HepG2 (cell line): ENCODE results near the gene CNTROB. TPM values are rescaled to one million over a fixed set of nuclear protein-coding genes. Genes with fewer than 3 reads are reported as not detected.

Experiments
- ATAC-seq: fragments of 200-7000 bp; cut with Tn5 transposase; 3 replicates; pipeline ENCODE4 v1.9.1; 2020; ENCODE audit warnings: mild to moderate bottlenecking, moderate library complexity
- BruUV-seq: library from RNA; stranded (reverse); fragments of 400-500 nt; replicated peaks from 2 replicates; lab custom pipeline; 2021; lab: Mats Ljungman, UMichigan
- CTCF ChIA-PET: fragments of 300-600 bp; formaldehyde crosslinking; extraction: SDS; loops from one replicate; lab custom pipeline; 2021; ENCODE audit warnings: low total read pairs, inconsistent platforms, low intra/inter-chr PET ratio; lab: Yijun Ruan, JAX
- POLR2A ChIA-PET: fragments of 350-600 bp; sonication (Branson Sonifier 250); formaldehyde crosslinking; loops from one replicate; lab custom pipeline; 2020; ENCODE audit warnings: antibody characterized with exemption, inconsistent platforms; lab: Yijun Ruan, JAX
- DNase-seq: peaks from one replicate; pipeline ENCODE4 v3.0.0-alpha.2; 2015; ENCODE audit warnings: low spot score
- FAIRE-seq: peaks from 3 replicates; lab custom pipeline; 2011; peaks lifted over from hg19 to GRCh38; lab: Jason Lieb, UNC
- H2AFZ ChIP-seq: one replicate; pipeline ENCODE4 v1.6.1; 2011; ENCODE audit warnings: low read length, inconsistent platforms
- H3K27ac ChIP-seq: fragments of 300-600 bp; 3 replicates; pipeline ENCODE4 v1.8.0; 2011; ENCODE audit warnings: mixed run types, mild to moderate bottlenecking, mixed read lengths, low read length, inconsistent platforms; ENCODE audit not compliant: insufficient read depth; ENCODE audit errors: extremely low read length
- H3K27me3 ChIP-seq, 2 experiments: fragments of 200-600 bp in 1 of 2; 2 replicates in 1 of 2; 3 replicates in 1 of 2; pipeline versions ENCODE4 v1.6.0 to v1.8.0; 2011; ENCODE audit warnings: low read length in 2 of 2, mild to moderate bottlenecking in 2 of 2, moderate library complexity in 2 of 2, inconsistent platforms in 1 of 2; ENCODE audit not compliant: insufficient read depth in 2 of 2, control insufficient read depth in 1 of 2
- H3K36me3 ChIP-seq, 2 experiments: fragments of 200-600 bp in 1 of 2; replicated peaks in 1 of 2; 2 replicates in 1 of 2; 3 replicates in 1 of 2; pipeline versions ENCODE4 v1.5.1 to v1.8.0; 2011; ENCODE audit warnings: low read length in 2 of 2, inconsistent platforms in 1 of 2; ENCODE audit not compliant: insufficient read depth in 2 of 2, control insufficient read depth in 1 of 2
- H3K4me1 ChIP-seq: 2 replicates; pipeline ENCODE4 v1.5.1; 2012; ENCODE audit warnings: low read length, inconsistent platforms; ENCODE audit not compliant: insufficient read depth
- H3K4me2 ChIP-seq: 2 replicates; pipeline ENCODE4 v1.6.0; 2011; ENCODE audit warnings: low read depth, low read length, inconsistent platforms
- H3K4me3 ChIP-seq, 3 experiments: fragments of 200-600 bp in 1 of 3; sonication (generic), shearing (Covaris generic) in 1 of 3; replicated peaks in 1 of 3; 2 replicates each; pipeline ENCODE4 v1.5.1; 2011 to 2016; ENCODE audit warnings: low read length in 3 of 3, inconsistent platforms in 2 of 3, low read depth in 2 of 3, mild to moderate bottlenecking in 2 of 3, control low read depth in 1 of 3, mixed read lengths in 1 of 3; ENCODE audit not compliant: insufficient read depth in 1 of 3
- H3K79me2 ChIP-seq: one replicate; pipeline ENCODE4 v1.6.1; 2011; ENCODE audit warnings: low read length, inconsistent platforms; ENCODE audit not compliant: insufficient read depth
- H3K9ac ChIP-seq: 2 replicates; pipeline ENCODE4 v1.6.0; 2011; ENCODE audit warnings: mild to moderate bottlenecking, low read depth, low read length, inconsistent platforms; ENCODE audit not compliant: insufficient read depth
- H3K9me3 ChIP-seq: 2 replicates; pipeline ENCODE4 v1.5.1; 2012; ENCODE audit warnings: mild to moderate bottlenecking, low read length
- H4K20me1 ChIP-seq: 2 replicates; pipeline ENCODE4 v1.6.0; 2011; ENCODE audit warnings: inconsistent platforms, mild to moderate bottlenecking, low read length, moderate library complexity; ENCODE audit not compliant: insufficient read depth
- HNRNPUL1 ChIP-seq: fragments of 200-400 bp; formaldehyde crosslinking; IDR thresholded peaks from 2 replicates; pipeline ENCODE4 v1.6.1; 2017; ENCODE audit warnings: low read depth, mild to moderate bottlenecking, low read length, moderate library complexity
- MAFF ChIP-seq: IDR thresholded peaks from 2 replicates; pipeline ENCODE4 v1.6.1; 2011; ENCODE audit warnings: low read depth, low read length, improper control_type of control experiment
- MAFK ChIP-seq, 2 experiments: IDR thresholded peaks in 1 of 2; conservative IDR thresholded peaks in 1 of 2; 2 replicates each; pipeline ENCODE4 v1.6.1; 2011; ENCODE audit warnings: improper control_type of control experiment in 2 of 2, low read length in 2 of 2
- WGBS: methylation state at CpG from one replicate; pipeline ENCODE4 v1.1.6; 2017; ENCODE audit warnings: low lambda C conversion rate; 5-methylcytosine and 5-hydroxymethylcytosine counted together
- in situ Hi-C: cut with HindIII; loops from 2 replicates; pipeline ENCODE4 v1.10.0; 2017; ENCODE audit warnings: low pct_unique_long_range_greater_than_20kb; ENCODE audit not compliant: extremely low pct_ligation_motif_present
- intact Hi-C: fragments of 100-400 bp; cut with micrococcal nuclease; formaldehyde crosslinking; loops from one replicate; pipeline ENCODE4 v1.10.0; 2022; ENCODE audit not compliant: unreplicated experiment
- polyA plus RNA-seq, 8 experiments: library from polyadenylated mRNA; depleted of rRNA in 3 of 8; stranded (reverse) in 7 of 8; unstranded in 1 of 8; fragments of >200 nt; fragmentation: Illumina TruSeq in 4 of 8; extraction: Trizol in 4 of 8; gene quantifications; 2 replicates each; pipeline versions ENCODE4 v1.2.1 to v1.2.3, GENCODE V29; 2011 to 2016; ENCODE audit warnings: low read depth in 4 of 8, missing spikeins in 1 of 8, mixed read lengths in 1 of 8; ENCODE audit not compliant: insufficient read depth in 1 of 8
- total RNA-seq, 5 experiments: library from RNA; depleted of rRNA; stranded (reverse); fragments of >200 nt; fragmentation: Illumina TruSeq; extraction: Trizol; gene quantifications; 2 replicates each; pipeline ENCODE4 v1.2.3, GENCODE V29; 2016; ENCODE audit warnings: low read depth in 1 of 5
- TF ChIP-seq, protein P1 (sequence below): sonication (generic); formaldehyde crosslinking; IDR thresholded peaks from 2 replicates; pipeline ENCODE4 v1.4.0; 2020; ENCODE audit warnings: mild to moderate bottlenecking, missing genetic modification reagents

CNTROB gene
- total and polyA plus RNA-seq, 2 of the 13 experiments (the other 11 are each of a cell fraction or from before 2014, with no cell fraction given): 21.2 to 24.1 TPM

DNA sequence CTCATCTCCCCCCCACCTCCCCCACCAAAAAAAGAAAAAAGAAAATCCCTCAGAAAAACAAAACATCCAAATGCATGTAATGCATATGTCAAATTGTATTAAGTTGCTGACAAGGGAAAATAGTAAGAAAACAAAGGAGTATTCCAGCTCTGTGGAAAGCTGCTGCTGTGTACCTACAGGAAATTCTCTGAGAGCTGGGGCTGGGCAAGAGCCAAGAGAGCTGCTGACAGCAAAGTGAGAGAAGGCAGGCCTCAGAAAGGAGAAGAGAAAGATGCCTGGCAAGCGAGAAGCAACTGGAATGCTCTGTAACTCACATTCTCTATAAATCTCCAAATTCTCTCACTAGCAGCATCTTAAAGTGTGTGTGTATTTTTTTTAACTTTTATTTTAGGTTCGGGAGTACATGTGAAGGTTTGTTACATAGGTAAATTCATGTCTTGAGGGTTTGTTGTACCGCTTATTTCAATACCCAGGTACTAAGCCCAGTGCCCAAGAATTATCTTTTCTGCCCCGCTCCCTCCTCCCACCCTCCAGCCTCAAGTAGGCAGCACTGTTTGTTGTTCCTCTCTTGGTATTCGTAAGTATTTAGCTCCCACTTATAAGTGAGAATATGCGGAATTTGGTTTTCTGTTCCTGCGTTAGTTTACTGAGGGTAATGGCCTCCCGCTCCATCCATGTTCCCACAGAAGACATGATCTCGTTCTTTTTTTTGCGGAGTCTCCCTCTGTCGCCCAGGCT is 24.4 kb downstream of the CNTROB start:
- no peak for FAIRE-seq
- POLR2A ChIA-PET: no interaction called here

More for the DNA sequence above, 24.4 kb downstream of the CNTROB start:
- no peaks in the 10 kb centered on the region for H3K4me1 ChIP-seq
- H3K4me3 ChIP-seq: no peak overlapping the region
- H3K79me2 ChIP-seq: no peaks in the 10 kb centered on the region
- 0 out of 5 replicates have a peak, but pooled peaks cover 0 to 4% of the 10 kb centered on the region in 2 experiments for H3K27me3 ChIP-seq
- no peak for ATAC-seq
- no peak overlapping the region for H2AFZ ChIP-seq
- no peak for DNase-seq
- in situ Hi-C loops: no loop called here
- no peaks in the 10 kb centered on the region for H4K20me1 ChIP-seq
- no peaks in the 10 kb centered on the region for H3K36me3 ChIP-seq
- TF ChIP-seq, protein P1, sequence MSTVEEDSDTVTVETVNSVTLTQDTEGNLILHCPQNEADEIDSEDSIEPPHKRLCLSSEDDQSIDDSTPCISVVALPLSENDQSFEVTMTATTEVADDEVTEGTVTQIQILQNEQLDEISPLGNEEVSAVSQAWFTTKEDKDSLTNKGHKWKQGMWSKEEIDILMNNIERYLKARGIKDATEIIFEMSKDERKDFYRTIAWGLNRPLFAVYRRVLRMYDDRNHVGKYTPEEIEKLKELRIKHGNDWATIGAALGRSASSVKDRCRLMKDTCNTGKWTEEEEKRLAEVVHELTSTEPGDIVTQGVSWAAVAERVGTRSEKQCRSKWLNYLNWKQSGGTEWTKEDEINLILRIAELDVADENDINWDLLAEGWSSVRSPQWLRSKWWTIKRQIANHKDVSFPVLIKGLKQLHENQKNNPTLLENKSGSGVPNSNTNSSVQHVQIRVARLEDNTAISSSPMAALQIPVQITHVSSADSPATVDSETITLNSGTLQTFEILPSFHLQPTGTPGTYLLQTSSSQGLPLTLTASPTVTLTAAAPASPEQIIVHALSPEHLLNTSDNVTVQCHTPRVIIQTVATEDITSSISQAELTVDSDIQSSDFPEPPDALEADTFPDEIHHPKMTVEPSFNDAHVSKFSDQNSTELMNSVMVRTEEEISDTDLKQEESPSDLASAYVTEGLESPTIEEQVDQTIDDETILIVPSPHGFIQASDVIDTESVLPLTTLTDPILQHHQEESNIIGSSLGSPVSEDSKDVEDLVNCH (CRISPR knock-in tag): no peak
- TF ChIP-seq MAFF (peak; percentile 43; the same call in 1 of the 2 replicates), HNRNPUL1 (no peak), MAFK (conservative IDR thresholded peaks at IDR 0.05 in 1 of 2, IDR thresholded peaks at IDR 0.05 in 1 of 2; ENCODE audit: low read length in 2 of 2) (peak; percentile 49 to 54)
- H3K9me3 ChIP-seq: no peaks in the 10 kb centered on the region
- no peak overlapping the region for H3K9ac ChIP-seq
- no peak overlapping the region for H3K27ac ChIP-seq
- intact Hi-C loops: no loop called here
- CTCF ChIA-PET: no interaction called here
- 61% methylated on average over 11 of the region's 11 CpGs for WGBS
- BruUV-seq: no TSS peak
- H3K4me2 ChIP-seq: no peak overlapping the region
